Esophagus muscularis mucosa (tissue), 3 donors: Measurements from ENCODE around the gene ARHGAP21.

Experiments used
- POLR2A ChIP-seq: fragments of 450-650 bp; IDR thresholded peaks from one replicate; pipeline ENCODE4 v1.6.1; 2017; ENCODE audit warnings: antibody characterized with exemption, moderate library complexity, mild to moderate bottlenecking, low read depth
- TF ChIP-seq, protein P1 (sequence below), 3 experiments: fragments of 200-600 bp in 2 of 3; fragments of 450-650 bp in 1 of 3; sonication (generic) in 2 of 3; IDR thresholded peaks; one replicate each; pipeline ENCODE4 v1.5.1; 2017 to 2019; ENCODE audit warnings: antibody characterized with exemption in 3 of 3, mild to moderate bottlenecking in 2 of 3, moderate library complexity in 1 of 3

DNA sequence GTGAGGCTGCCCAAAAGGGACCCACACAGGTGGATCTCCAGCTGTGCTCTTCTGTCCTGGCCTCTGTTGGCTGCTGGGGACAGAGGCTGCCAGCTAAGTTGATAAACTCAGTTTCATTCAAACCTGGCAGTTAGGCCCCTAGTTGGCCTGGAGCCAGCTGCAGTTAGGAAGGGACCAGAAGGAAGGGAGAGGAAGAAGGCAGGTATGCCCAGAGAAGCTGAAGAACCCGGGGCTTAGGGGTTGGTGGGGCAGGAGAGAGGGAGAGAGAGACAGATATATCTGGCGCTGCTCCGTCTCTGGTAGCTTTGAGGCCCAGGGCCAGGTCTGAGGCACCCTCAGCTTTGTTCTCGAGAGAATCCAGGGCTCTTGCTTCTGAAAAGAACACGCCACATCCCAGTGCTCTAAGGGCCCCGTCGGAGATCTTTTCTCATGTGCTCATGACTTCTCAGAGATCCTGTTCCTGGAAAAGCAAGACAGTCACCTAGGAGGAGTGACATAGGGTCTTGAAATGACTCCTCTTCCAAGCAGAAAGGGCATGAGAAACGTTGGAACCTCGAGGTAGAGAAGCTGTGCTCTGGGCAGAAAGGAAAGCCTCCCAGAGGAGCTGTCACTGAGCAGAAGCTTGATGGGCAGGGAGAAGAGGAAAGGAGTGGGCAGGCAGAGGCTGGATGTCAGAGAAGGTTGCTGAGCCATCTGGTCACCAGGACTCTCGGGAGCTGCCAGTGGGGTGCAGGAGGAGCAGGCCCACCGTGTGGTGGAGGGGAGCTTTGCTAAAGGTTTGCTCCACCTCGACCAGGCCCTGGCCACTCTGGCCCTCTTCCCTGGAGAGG is 153.6 kb downstream of the ARHGAP21 start:
- no peak for TF ChIP-seq POLR2A
- TF ChIP-seq, protein P1, sequence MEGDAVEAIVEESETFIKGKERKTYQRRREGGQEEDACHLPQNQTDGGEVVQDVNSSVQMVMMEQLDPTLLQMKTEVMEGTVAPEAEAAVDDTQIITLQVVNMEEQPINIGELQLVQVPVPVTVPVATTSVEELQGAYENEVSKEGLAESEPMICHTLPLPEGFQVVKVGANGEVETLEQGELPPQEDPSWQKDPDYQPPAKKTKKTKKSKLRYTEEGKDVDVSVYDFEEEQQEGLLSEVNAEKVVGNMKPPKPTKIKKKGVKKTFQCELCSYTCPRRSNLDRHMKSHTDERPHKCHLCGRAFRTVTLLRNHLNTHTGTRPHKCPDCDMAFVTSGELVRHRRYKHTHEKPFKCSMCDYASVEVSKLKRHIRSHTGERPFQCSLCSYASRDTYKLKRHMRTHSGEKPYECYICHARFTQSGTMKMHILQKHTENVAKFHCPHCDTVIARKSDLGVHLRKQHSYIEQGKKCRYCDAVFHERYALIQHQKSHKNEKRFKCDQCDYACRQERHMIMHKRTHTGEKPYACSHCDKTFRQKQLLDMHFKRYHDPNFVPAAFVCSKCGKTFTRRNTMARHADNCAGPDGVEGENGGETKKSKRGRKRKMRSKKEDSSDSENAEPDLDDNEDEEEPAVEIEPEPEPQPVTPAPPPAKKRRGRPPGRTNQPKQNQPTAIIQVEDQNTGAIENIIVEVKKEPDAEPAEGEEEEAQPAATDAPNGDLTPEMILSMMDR (IDR thresholded peaks at IDR 0.05), result no peak
